Heart left ventricle (tissue), 13 donors: Measurements from ENCODE around the gene TOPORS.

Experiments used
- CTCF ChIP-seq, 12 donors: fragments of 200-600 bp; sonication (generic) in 4 of 12; IDR thresholded peaks; one replicate each; pipeline versions ENCODE4 v1.5.0 to v1.8.0; 2018 to 2022; ENCODE audit warnings: antibody characterized with exemption in 12 of 12, mild to moderate bottlenecking in 5 of 12
- POLR2A ChIP-seq, 2 donors: fragments of 450-650 bp; IDR thresholded peaks; one replicate each; pipeline ENCODE4 v1.6.1; 2017; ENCODE audit warnings: antibody characterized with exemption in 2 of 2, mild to moderate bottlenecking in 2 of 2, moderate library complexity in 2 of 2
- donor health status: ischemic (EF 13 %, LVEDD 7.1; RV severe dilation, severe dysfunction).
- donor health status: DM: no; HTN: yes; CAD: no.
- donor health status: DM: no; HTN: no; CAD: no.
- donor health status: ischemic (EF 25% LVEDD 6.9; RV normal size, moderate dysfunction).
- donor health status: ischemic (EF 25% LVEDD 5.7; RV mildly dilated, moderate dysfunction).
- donor health status: ischemic (EF 35%, LVEDD 5.7; RV mildly dilated, moderate dysfunction).
- donor health status: nonischemic (EF 11% LVEDD 7.7; RV severe dilation, severe dysfunction).
- donor health status: DM: yes; HTN: yes; CAD: no.
- donor health status: PGD.
- donor health status: ischemic (EF 29% LVEDD 5.4; RV normal size, mild dysfunction).
- donor health status: nonischemic (EF 23%, LVEDD 6.1; RV moderate dilation, normal function).

GRCh38 chr9:32533816-32534215, 18.6 kb downstream of the TOPORS start:
- TF ChIP-seq CTCF (IDR thresholded peaks at IDR 0.05) (no peak), POLR2A (IDR thresholded peaks at IDR 0.05) (no peak)
